ENCODE results near the gene IL1RAPL1. TPM values are rescaled to one million over a fixed set of nuclear protein-coding genes. Genes with fewer than 3 reads are reported as not detected.

Gene IL1RAPL1
- total RNA-seq, 1 experiment from 2014 or later = not detected

DNA sequence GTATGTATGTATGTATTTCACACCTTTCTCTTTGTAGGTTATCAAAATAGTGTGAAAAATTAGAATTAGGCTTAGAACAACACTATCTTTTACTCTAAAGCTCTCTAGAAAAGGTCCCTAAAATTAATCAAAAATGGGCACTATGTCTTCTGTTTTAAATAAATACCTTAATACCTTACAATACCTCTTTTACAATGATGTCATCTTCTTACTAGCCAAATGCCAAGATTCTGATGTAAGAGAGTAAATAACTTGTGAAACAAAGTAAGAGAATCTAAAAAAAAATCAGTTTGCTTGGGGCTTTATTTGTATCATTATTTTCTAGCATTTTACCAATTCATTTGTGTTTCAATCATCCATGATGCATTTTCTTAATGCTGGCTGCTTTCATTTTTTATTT, 1225.9 kb downstream of the IL1RAPL1 start:
- intact Hi-C loops (cut with micrococcal nuclease; ENCODE audit: unreplicated experiment) = no loop called here
- DNase-seq = no peak
- no TSS peak for BruUV-seq (replicated peaks)
- Mint-ChIP-seq H3K4me1 (ENCODE audit: low read depth, unreplicated experiment) (no peaks in the 10 kb centered on the region), H3K4me3 (ENCODE audit: low read depth, unreplicated experiment) (no peak overlapping the region), H3K36me3 (ENCODE audit: insufficient read depth, unreplicated experiment) (no peaks in the 10 kb centered on the region), H3K27ac (ENCODE audit: unreplicated experiment) (no peak overlapping the region), H3K27me3 (ENCODE audit: unreplicated experiment) (no peaks in the 10 kb centered on the region), H3K9me3 (ENCODE audit: low read depth, unreplicated experiment) (no peaks in the 10 kb centered on the region)
- CTCF ChIA-PET = no interaction called here
- TF ChIP-seq, protein P1, sequence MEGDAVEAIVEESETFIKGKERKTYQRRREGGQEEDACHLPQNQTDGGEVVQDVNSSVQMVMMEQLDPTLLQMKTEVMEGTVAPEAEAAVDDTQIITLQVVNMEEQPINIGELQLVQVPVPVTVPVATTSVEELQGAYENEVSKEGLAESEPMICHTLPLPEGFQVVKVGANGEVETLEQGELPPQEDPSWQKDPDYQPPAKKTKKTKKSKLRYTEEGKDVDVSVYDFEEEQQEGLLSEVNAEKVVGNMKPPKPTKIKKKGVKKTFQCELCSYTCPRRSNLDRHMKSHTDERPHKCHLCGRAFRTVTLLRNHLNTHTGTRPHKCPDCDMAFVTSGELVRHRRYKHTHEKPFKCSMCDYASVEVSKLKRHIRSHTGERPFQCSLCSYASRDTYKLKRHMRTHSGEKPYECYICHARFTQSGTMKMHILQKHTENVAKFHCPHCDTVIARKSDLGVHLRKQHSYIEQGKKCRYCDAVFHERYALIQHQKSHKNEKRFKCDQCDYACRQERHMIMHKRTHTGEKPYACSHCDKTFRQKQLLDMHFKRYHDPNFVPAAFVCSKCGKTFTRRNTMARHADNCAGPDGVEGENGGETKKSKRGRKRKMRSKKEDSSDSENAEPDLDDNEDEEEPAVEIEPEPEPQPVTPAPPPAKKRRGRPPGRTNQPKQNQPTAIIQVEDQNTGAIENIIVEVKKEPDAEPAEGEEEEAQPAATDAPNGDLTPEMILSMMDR (IDR thresholded peaks at IDR 0.05; ENCODE audit: unreplicated experiment) = no peak

DNA sequence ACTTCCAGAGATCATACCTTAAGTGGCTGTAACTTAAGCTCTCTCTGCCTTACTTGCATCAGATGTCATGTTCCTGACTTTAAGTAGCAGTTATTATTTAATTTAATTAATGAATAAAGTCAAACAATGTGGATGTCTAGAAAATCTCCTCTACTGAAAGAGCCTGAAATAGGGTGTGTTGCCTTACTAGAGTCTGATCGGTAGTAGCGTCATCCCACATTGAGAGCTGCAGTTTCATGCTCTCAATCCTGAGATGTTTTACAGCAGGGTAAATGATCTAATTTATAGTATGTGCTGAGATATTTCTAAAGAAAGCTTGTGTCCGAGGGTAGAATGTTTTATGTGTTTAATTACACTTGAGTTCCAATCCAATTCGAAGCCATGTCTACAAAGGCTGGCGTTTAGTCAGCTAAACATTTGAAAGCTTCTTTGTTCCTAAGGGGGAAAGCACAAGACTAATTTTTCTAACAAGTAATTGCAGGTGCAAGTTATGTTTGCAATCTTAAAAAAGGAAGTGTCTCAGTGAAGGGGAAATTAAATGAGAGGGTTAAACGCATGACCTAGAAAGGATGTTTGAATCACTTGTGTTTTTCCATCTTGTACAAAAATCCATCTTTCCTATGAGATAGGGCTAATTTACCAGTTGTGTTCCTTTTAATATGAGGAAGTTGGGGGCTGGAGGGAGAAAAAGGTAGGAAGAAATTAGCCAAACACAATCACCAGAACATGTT, 1237.1 kb downstream of the IL1RAPL1 start:
- H3K36me3 Mint-ChIP-seq (ENCODE audit: insufficient read depth, unreplicated experiment) = no peaks in the 10 kb centered on the region
- H3K4me3 Mint-ChIP-seq (ENCODE audit: low read depth, unreplicated experiment) = no peak overlapping the region
- no peak for DNase-seq
- intact Hi-C loops (cut with micrococcal nuclease; ENCODE audit: unreplicated experiment) = no loop called here
- CTCF ChIA-PET = no interaction called here
- H3K4me1 Mint-ChIP-seq (ENCODE audit: low read depth, unreplicated experiment) = no peaks in the 10 kb centered on the region
- H3K27ac Mint-ChIP-seq (ENCODE audit: unreplicated experiment) = no peak overlapping the region
- no peaks in the 10 kb centered on the region for H3K27me3 Mint-ChIP-seq (ENCODE audit: unreplicated experiment)
- no TSS peak for BruUV-seq (replicated peaks)
- TF ChIP-seq, protein P1 (IDR thresholded peaks at IDR 0.05; ENCODE audit: unreplicated experiment) = no peak
- H3K9me3 Mint-ChIP-seq (ENCODE audit: low read depth, unreplicated experiment) = peaks cover 2% of the 10 kb centered on the region

DNA sequence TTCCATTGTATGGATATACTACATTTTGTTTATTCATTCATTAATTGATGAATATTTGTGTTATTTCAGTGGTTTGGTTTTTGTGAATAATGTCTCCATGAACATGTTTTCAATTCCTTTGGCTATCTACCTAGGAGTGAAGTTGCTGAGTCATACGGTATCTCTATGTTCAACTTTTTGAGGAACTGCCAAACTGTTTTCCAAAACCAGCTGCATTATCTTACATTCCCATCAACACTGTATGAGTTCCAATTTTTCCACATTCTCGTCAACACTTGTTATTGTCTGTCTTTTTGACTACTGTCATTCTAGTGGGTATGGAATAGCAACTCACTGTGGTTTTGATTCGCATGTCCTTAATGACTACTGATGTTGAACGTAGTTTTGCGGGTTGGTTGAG, 1239.5 kb downstream of the IL1RAPL1 start:
- Mint-ChIP-seq H3K4me1 (ENCODE audit: low read depth, unreplicated experiment) (no peaks in the 10 kb centered on the region), H3K36me3 (ENCODE audit: insufficient read depth, unreplicated experiment) (no peaks in the 10 kb centered on the region), H3K9me3 (ENCODE audit: low read depth, unreplicated experiment) (peaks cover 2% of the 10 kb centered on the region), H3K27me3 (ENCODE audit: unreplicated experiment) (no peaks in the 10 kb centered on the region), H3K27ac (ENCODE audit: unreplicated experiment) (no peak overlapping the region), H3K4me3 (ENCODE audit: low read depth, unreplicated experiment) (no peak overlapping the region)
- intact Hi-C loops (cut with micrococcal nuclease; ENCODE audit: unreplicated experiment) = no loop called here
- no peak for DNase-seq
- TF ChIP-seq, protein P1 (IDR thresholded peaks at IDR 0.05; ENCODE audit: unreplicated experiment) = no peak
- CTCF ChIA-PET = interaction anchor here (0.6 kb wide), 1 partner anchor 82 kb away, joined by 3 read pairs; no protein-coding TSS in a partner anchor
- BruUV-seq (replicated peaks) = no TSS peak

DNA sequence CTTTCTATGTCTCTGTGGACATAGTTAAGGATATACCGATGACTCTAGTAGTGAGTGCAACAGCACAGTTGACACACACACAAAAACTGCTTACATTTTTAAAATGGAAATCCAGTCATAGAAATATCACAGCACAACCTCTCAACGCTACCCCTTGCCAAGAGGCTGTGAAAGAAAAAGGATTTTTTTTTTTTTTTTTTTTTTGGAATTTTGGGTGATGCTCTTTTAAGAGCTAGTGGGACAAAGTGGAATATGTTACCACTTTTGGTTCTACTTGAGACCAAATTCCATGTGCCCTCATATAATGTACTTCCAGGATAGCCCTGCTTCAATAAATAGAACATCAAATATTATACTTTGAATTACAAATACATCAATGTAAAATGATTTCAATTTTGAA, 1247.1 kb downstream of the IL1RAPL1 start:
- H3K36me3 Mint-ChIP-seq (ENCODE audit: insufficient read depth, unreplicated experiment) = no peaks in the 10 kb centered on the region
- no TSS peak for BruUV-seq (replicated peaks)
- TF ChIP-seq, protein P1 (IDR thresholded peaks at IDR 0.05; ENCODE audit: unreplicated experiment) = no peak
- H3K9me3 Mint-ChIP-seq (ENCODE audit: low read depth, unreplicated experiment) = no peaks in the 10 kb centered on the region
- no peaks in the 10 kb centered on the region for H3K4me1 Mint-ChIP-seq (ENCODE audit: low read depth, unreplicated experiment)
- DNase-seq = no peak
- no peak overlapping the region for H3K4me3 Mint-ChIP-seq (ENCODE audit: low read depth, unreplicated experiment)
- no peaks in the 10 kb centered on the region for H3K27me3 Mint-ChIP-seq (ENCODE audit: unreplicated experiment)
- H3K27ac Mint-ChIP-seq (ENCODE audit: unreplicated experiment) = no peak overlapping the region
- CTCF ChIA-PET = interaction anchor here (0.7 kb wide), 2 partner anchors 29 to 106 kb away, joined by 3 to 4 read pairs; no protein-coding TSS in a partner anchor
- intact Hi-C loops (cut with micrococcal nuclease; ENCODE audit: unreplicated experiment) = no loop called here
